Measurements from ENCODE around the gene RAB3GAP2.
"Not testable (repeated sequence)": the region's sequence is repeated elsewhere in the genome, so short reads cannot be mapped to it uniquely, and the experiment has no call there.

Gene RAB3GAP2, protein sequence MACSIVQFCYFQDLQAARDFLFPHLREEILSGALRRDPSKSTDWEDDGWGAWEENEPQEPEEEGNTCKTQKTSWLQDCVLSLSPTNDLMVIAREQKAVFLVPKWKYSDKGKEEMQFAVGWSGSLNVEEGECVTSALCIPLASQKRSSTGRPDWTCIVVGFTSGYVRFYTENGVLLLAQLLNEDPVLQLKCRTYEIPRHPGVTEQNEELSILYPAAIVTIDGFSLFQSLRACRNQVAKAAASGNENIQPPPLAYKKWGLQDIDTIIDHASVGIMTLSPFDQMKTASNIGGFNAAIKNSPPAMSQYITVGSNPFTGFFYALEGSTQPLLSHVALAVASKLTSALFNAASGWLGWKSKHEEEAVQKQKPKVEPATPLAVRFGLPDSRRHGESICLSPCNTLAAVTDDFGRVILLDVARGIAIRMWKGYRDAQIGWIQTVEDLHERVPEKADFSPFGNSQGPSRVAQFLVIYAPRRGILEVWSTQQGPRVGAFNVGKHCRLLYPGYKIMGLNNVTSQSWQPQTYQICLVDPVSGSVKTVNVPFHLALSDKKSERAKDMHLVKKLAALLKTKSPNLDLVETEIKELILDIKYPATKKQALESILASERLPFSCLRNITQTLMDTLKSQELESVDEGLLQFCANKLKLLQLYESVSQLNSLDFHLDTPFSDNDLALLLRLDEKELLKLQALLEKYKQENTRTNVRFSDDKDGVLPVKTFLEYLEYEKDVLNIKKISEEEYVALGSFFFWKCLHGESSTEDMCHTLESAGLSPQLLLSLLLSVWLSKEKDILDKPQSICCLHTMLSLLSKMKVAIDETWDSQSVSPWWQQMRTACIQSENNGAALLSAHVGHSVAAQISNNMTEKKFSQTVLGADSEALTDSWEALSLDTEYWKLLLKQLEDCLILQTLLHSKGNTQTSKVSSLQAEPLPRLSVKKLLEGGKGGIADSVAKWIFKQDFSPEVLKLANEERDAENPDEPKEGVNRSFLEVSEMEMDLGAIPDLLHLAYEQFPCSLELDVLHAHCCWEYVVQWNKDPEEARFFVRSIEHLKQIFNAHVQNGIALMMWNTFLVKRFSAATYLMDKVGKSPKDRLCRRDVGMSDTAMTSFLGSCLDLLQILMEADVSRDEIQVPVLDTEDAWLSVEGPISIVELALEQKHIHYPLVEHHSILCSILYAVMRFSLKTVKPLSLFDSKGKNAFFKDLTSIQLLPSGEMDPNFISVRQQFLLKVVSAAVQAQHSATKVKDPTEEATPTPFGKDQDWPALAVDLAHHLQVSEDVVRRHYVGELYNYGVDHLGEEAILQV (N-terminal part only)

DNA sequence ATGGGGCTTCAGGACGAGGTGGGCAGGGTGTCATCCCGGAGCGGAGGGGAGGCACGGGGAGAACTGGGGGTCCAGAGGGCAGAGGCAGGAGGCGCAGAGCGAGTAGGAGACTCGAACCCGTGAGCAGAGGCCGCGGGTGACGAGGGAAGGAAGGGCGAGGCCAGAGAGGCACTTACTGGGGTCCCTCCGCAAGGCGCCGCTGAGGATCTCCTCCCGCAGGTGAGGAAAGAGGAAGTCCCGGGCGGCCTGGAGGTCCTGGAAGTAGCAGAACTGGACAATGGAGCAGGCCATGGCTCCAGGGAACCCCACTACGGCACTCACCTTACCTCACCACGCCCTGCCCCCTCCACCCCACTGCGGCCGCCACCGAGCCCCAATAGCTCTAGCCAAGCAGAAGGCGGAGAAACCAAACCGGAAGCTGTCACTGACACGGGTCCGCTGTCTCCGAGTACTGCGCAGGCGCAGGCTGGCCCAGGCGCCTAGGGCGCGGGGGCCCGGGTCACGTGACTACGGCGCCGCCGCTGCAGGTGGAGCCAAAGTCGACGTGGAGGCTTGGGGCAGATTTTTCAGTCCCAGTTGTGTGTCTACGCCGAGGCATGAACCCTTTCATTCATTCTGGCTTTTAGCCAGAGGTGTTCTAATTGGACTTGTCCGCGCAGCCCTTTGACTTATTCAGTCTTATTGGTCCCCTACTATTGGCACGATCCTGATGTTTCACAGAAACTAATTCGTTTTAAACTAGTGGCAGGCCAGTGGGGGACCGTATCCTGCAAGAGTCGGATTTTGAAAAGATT lies at the start of gene RAB3GAP2:
Gene RAB3GAP2, minus strand, starts transcription at position 407 of the 794 bp plus-strand sequence. Its CDS starts 116 bp downstream, at position 291.
- DNase-seq: peak; percentile 97

DNA sequence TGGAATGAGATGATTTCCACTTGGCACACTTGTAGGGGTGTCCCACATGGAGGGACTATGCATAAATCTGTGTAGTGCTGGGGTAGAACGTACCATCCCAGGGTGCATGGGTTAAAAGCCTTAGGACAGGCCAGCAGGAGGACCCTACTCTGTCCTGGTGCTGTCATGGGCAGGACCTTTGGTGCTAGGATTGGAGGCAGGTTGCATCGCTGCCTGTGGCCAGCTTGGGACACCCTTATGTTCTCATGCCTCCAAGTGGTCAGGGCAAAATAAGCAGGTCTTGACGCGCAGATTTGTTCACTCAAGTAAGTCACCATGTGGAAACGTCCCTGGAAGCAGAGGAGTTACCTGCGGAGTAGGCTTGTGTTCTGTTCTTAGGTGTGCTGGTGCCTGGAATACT lies 49.5 kb upstream of the RAB3GAP2 start:
- DNase-seq: no peak

DNA sequence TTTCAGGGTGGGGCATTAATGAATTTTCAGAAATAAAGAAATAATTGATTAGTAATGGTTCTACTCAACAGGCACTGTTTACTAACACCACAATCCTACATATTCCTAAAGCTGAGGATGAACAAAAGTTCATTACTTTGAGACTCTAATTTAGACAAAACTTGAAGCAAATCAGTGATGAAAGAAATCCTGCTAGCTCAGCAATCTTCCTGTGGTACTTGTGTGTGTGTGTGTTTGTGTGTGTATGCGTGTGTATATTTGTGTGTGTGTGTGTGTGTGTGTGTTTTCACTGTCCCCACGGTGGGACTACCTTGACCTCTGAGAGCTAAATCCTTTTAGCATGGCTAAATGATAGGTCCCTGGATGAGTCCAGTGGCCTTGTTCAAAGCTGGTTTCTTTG lies 48.5 kb upstream of the RAB3GAP2 start:
- no peak for DNase-seq

DNA sequence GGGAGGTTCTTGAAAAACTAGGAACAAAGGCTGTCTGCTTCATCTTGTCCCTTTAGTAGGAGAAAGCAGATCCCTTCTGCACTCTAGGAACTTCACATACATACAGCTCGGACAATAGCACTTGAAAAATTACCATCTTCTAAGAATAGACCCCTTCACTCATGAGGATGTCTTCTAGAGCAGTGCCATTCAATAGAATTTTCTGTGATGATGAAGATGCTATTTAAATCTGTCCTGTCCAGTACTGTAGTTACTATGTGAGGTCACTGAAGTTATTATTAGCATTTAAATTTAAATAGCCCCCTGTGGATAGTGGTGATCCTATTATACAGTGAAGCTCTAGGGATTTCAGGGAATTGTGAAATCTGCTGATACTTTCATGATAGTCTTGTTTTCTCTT lies 46.4 kb upstream of the RAB3GAP2 start:
- no peak for DNase-seq

DNA sequence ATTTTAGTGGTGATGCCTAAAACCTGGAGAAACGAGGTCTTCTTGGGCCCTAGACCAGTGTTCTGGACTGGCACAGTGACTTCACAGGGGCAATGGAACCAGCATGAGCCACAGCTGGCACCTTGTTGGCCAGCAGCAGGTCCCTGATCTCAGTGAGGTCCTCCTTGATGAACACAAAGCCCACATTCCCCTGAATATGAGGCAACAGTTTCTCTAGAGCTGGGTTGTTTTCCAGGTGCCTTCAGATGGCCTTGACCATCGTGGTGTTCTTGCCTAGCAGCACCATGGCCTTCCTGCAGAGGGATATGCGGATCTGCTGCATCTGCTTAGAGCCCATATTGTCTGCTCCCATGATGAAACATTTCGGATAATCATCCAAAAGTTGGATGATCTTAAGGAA lies 44.9 kb upstream of the RAB3GAP2 start:
- no peak for DNase-seq

DNA sequence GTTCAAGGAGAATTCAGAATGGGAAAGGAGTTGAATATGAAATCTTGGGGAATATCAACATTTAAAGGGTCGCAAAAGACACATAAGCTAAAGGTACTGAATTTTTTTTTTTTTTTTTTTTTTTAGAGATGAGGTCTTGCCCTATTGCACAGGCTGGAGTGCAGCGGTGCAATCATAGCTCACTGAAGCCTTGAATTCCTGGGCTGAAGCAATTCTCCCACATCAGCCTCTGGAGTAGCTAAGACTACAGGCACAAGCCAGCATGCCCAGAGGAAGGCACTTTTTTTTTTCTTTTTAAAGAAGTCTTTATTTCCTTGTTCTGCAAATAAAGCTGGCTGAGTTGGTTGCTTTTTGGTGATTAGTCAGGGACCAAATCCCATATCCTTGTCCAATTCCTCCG lies 44.1 kb upstream of the RAB3GAP2 start:
- no peak for DNase-seq

DNA sequence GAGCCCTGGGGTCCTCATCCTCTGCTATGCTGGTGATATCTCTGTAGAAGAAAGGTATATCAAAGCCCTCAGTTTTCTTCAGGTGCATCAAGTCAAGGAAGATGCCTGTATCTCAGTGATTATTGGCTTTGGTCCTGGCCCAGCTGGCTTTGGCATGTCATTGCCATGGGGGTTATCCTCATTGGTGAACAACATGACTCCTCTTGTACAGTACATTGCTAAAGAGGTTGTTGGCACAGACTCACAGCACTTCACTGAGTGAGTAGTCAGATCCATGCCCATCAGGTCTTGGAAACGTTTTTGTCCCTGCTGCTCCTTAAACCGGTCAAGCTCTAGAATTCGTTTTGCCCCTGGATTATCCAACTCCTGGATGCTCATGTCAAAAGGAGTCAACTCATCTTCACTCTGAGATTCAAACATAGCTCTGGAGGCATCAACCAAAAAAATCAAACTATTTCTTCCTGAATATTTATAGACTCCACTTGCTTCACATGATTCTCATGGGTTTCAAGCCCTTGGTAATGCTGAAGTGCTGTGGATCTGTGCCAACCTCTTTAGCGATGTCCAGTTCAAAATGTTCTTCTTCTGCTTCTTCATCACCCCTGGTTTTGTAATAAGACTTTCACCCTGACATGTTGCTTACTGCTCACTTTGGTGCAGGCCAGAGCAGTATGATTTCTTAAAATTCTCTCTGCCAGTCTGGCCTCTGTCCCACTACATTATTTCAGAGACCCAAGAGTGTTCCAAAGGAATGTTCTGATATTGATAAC lies 43.0 kb upstream of the RAB3GAP2 start:
- DNase-seq: no peak

DNA sequence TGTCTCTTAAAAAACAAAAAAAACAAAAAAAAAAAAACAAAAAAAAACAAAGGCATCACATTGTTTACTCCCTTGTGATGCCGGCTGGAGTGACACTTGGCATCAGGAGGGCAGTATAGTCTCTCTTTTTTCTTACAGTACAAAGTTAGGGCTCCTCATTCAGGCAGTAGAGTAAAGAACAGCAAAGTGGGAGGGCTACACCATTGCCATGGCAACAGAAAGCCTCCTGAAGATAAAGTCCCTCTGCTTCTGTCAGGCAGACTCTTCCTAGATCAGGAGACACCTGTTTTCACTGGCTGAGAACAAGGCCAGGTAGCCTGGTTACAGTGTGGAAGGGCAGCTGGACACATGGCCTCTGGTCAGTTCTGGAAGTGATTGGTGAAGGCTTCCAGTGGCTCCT lies 41.3 kb upstream of the RAB3GAP2 start:
- no peak for DNase-seq

DNA sequence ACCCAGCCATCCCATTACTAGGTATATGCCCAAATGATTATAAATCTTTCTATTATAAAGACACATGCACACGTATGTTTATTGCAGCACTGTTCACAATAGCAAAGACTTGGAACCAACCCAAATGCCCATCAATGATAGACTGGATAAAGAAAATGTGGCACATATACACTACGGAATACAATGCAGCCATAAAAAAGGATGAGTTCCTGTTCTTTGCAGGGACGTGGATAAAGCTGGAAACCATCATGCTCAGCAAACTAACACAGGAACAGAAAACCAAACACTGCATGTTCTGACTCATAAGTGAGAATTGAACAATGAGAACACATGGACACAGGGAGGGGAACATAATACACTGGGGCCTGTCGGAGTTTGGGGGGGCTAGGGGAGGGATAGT lies 37.9 kb upstream of the RAB3GAP2 start:
- DNase-seq: not testable (repeated sequence)

DNA sequence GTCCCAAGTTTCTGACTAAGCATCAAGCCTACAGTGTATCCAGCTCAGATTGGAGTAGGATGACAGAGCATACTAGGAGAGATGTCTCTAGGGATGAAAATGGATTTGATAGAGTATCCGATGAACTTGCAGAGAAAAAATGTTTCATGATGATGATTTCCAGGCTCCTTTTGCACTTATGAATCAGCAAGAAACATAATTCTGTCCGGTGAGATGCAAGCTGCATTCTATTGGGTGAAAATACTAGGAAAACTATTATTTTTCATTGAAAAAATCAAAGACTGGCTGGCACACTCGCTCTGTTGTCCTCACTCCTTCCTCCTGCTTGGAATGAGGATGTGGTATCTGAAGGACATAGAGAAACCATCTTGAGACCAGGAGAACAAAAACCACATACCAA lies 35.4 kb upstream of the RAB3GAP2 start:
- DNase-seq: no peak

DNA sequence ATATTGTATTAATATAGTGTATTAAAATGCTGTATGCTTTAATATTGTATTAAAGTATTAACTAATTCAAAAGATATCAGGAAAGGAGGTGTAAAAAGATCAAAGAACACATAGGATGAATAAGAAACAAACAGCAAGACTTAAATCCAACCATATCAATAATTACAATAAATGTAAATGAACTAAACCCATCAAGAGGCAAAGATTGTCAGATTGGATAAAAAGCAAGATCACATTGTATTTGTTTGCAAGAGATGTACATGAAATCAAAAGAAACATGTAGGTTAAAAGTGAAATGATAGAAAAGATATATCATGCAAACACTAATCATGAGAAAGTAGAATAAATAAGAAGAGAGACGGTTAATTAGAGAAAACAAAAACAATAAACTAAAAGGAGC lies 34.1 kb upstream of the RAB3GAP2 start:
- DNase-seq: no peak

DNA sequence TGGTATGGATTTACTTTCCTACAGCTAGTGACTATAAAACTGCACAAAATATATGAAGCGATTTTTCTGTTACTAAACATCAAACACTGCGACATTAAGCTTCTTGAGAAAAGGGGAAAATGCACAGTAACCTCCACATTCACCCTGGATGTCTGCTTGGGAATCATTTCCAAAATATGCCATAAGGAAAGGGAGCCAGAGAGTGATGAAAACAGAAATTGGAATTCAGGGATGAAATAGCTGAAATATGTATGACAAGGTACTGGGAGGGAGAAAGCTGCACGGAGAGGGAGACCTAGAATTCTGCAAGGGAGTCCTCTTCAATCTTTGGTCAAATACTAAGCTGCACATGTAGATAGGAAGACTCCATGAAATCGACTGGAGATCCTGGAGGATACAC lies 31.6 kb upstream of the RAB3GAP2 start:
- no peak for DNase-seq

DNA sequence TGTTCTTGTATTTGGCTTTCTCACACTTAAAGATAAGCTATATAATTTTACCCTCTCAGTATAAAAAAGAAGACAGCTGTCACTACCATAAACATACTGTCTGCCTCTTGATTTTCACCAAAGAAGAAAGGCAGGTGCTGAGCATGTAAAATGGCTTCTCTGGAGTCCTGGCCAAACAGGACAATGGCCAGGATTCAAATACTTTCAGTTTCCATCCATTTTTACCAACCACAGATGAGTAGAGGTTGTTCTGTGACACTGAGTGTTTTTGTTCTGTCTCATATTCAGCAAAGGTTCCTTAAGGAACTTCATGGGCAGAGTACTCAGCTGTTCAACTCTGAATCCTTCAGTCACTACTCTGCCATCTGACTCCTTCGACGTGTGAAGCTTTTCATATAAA lies 29.4 kb upstream of the RAB3GAP2 start:
- DNase-seq: no peak

DNA sequence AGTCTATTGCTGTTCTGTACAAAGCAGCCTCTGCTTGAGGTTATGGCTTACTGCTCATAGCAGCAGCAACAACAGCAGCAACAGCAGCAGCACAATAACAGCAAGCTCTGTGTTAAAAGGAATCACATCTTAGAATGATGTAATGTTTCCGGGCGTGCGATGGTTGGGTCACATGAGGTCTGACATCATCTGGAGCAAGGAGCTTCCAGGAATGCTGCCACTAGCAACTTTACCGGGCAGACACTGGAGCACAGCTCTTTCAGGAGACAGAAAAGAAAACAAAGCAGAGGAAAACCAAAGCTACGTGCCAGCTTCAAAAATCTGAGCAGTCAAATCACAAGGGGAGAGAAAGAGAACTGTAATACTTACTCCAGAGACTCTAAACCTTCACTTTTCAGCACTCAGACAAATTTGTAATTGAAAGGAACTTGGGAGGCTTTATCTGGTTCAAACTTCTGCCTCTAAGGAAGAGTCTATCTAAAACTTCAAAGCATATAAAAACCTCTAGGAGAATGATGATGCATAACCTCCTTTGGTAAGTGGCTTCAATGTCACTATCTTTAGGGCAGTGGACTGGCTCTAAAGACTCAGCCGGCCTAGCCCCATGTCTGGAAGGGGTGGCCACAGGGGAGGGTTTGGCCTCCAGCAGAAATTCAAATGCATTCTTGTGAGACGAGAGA lies 28.3 kb upstream of the RAB3GAP2 start:
- DNase-seq: peak; percentile 67

DNA sequence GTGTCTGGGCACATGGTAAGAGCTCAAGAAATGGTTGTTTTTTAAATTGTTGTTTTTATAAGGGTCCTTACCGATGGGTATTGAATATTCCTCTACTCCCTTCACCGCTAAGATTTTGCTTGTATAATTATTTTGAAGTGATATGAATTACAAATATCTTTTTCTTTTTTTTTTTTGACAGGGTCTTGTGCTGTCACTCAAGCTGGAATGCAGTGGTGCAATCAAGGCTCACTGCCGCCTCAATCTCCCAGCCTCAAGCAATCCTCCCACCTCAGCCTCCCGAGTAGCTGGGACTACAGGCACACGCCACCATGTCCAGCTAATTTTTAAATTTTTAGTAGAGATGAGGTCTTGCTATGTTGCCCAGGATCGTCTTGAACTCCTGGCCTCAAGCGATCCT lies 27.1 kb upstream of the RAB3GAP2 start:
- DNase-seq: no peak

DNA sequence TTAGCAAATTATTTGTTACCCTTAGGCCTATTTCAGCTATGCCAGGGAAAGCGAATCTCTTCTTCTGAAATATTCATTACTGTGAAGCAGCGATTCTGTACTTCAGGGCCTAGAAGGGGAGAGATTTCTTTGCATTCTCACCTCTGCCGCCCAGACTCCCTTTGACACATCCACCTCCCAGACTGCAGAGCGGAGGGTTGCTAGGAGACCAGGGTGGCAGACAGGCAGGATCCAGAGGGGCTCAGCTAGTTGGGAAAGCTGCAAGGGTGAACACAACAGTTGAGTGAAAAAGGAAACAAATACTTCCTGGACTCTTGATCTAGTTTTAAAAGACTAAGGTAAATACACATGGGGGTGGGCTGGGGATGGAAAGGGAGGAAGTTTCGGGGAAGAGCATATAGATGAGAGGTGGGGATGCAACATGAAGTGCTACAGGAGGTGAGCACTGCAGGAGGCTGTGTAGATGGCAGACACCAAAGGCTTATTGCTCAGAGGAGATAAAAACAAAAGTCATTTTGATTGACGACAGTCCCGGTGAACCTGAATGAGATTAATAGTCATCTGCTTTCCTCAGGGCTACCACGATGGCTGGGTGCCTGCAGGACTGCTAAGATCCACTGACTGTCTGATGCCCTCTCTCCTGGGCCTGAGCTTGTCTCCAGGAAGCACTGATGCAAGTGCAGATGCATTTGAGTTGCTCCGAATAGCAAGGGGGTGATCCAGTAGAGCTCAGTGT lies 26.4 kb upstream of the RAB3GAP2 start:
- DNase-seq: no peak

DNA sequence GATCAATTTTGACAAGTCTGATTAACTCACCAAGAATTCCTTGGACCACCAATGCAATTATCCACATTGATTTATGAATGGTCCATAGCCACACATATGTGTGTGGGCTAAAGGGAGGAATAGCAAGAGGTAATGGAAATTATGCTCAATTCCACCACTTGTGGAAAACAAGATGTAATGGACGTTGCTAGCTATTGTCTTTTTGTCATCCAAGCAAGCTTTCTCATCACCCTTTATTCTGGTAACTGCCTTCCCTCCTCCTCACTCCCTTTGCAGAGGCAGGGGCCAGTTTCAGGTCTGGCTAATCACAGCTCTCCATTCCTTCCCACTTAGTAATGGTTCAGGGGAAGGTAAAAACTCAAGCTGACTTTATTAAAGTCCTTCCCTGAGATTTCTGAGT lies 24.7 kb upstream of the RAB3GAP2 start:
- no peak for DNase-seq

DNA sequence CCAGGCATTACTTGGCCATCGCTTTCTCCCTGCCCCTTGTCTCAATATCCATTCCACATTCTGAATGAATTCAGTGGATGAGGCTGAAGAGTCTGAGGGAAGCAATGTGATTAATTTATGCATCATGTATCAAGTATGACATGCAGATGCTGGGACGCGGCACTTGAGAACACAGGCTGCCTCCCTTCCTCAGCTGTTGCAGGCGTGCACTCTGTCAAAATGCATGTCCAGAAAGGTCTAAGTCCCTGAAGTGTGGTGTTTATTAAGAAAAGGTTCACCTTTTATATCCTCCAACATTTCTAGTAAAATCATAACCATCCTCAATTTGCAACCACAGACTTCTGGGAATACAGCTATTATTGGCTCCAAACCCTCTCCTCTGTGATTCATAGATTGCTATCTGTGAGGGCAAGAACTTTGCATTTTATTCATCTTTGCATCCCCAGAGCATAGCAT lies 22.6 kb upstream of the RAB3GAP2 start:
- DNase-seq: no peak

DNA sequence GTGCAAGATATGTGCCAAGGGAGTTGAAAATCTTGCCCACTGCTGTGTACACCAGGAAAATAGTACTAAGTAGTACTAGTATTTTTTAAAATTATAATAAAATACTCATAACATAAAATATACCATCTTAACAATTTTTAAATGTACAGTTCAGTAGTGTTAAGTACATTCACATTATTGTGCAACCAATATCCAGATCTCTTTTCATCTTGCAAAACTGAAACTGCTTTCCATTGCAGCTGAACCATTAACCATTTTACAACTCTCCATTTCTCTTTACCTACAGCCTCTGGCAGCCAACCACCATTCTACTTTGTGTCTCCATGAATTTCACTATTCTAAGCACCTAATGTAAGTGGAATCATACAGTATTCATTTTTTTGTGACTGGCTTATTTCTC lies 19.3 kb upstream of the RAB3GAP2 start:
- DNase-seq: no peak

DNA sequence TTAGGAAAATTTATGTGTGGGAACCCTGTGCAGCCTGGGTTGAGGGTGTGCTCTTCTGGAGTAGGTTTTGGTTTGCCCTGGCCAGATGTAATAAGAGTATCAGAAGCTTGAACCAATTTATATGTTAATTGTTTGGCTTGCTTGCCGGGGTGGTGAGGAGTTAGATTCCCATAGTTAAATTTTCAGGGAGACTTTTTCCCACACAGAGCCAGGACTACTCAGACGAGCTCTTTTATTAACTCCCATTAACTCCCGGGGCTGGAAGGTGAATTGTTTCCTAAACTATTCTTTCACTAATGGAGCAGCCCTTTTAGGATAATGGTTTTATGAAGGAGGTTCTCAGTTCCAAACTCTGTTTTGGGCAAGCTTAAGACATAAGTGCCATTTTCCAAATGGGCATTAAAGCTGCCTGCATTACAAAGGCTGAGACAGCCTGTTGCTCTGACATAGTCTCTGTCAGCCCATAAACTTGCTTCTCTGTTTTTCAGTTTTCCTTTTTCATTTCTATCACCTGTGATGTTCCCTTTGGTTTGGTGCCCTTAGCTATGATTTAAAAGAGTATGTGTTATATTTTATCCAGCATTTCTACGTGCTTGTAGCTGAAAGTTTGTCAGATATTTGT lies 18.0 kb upstream of the RAB3GAP2 start:
- DNase-seq: no peak
